ENCODE measurements around the gene MORC2.

DNA sequence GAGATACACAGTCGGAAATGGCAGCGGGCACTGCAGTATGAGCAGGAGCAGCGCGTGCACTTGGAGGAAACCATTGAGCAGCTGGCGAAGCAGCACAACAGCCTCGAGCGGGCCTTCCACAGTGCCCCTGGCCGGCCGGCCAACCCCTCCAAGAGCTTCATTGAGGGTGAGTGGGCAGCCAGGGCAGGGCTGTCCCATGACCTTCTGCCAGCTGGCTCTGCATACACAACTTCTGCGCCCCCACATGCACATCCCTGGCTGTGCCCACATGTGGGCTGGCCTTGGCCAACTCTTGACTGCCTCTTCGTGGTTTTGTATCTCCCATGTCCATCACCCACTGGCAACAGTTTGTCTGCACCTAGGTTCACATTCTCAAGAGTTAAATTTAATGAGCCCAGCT is 81.1 kb downstream of the MORC2 start:
- no peak for TF ChIP-seq POLR2AphosphoS5 (IDR thresholded peaks at IDR 0.05; ENCODE audit: low read depth, low read length)
- TF ChIP-seq, protein P1, sequence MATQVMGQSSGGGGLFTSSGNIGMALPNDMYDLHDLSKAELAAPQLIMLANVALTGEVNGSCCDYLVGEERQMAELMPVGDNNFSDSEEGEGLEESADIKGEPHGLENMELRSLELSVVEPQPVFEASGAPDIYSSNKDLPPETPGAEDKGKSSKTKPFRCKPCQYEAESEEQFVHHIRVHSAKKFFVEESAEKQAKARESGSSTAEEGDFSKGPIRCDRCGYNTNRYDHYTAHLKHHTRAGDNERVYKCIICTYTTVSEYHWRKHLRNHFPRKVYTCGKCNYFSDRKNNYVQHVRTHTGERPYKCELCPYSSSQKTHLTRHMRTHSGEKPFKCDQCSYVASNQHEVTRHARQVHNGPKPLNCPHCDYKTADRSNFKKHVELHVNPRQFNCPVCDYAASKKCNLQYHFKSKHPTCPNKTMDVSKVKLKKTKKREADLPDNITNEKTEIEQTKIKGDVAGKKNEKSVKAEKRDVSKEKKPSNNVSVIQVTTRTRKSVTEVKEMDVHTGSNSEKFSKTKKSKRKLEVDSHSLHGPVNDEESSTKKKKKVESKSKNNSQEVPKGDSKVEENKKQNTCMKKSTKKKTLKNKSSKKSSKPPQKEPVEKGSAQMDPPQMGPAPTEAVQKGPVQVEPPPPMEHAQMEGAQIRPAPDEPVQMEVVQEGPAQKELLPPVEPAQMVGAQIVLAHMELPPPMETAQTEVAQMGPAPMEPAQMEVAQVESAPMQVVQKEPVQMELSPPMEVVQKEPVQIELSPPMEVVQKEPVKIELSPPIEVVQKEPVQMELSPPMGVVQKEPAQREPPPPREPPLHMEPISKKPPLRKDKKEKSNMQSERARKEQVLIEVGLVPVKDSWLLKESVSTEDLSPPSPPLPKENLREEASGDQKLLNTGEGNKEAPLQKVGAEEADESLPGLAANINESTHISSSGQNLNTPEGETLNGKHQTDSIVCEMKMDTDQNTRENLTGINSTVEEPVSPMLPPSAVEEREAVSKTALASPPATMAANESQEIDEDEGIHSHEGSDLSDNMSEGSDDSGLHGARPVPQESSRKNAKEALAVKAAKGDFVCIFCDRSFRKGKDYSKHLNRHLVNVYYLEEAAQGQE (IDR thresholded peaks at IDR 0.05; ENCODE audit: insufficient read depth in 1 of 2, low read depth in 2 of 2, low read length in 2 of 2), result no peak
- TF ChIP-seq TAF1 (IDR thresholded peaks at IDR 0.05; ENCODE audit: borderline replicate concordance, insufficient read depth, low read length), result no peak

Measured in PFSK-1 (cell line).